Measurements from ENCODE around the gene MX2.
A peak's percentile ranks its signal among the peaks of the same experiment; 100 is the strongest.
"Not testable (repeated sequence)": the region's sequence is repeated elsewhere in the genome, so short reads cannot be mapped to it uniquely, and the experiment has no call there.

MX2 gene

GRCh38 chr21:41410767-41411448 is 49.1 kb downstream of the MX2 start:
- DNase-seq (ENCODE audit: low read depth in 1 of 2, low spot score in 1 of 2): no peak

- DNase-seq (ENCODE audit: low read depth in 1 of 2, low spot score in 1 of 2): no peak
Observed at GRCh38 chr21:41411449-41412089, 49.7 kb downstream of the MX2 start.

GRCh38 chr21:41417505-41417904 is 55.7 kb downstream of the MX2 start:
- DNase-seq (ENCODE audit: low read depth in 1 of 2, low spot score in 1 of 2): not testable (repeated sequence)

GRCh38 chr21:41418393-41418792 is 56.6 kb downstream of the MX2 start:
- DNase-seq (ENCODE audit: low read depth in 1 of 2, low spot score in 1 of 2): no peak

- DNase-seq (ENCODE audit: low read depth in 1 of 2, low spot score in 1 of 2): no peak
Observed at GRCh38 chr21:41418956-41419680, 57.3 kb downstream of the MX2 start.

GRCh38 chr21:41419921-41420862 is 58.4 kb downstream of the MX2 start:
- DNase-seq (ENCODE audit: low read depth in 1 of 2, low spot score in 1 of 2): peak in 1 of 2 donors; percentile 22

- DNase-seq (ENCODE audit: low read depth in 1 of 2, low spot score in 1 of 2): not testable (repeated sequence)
Observed at GRCh38 chr21:41420998-41421397, 59.2 kb downstream of the MX2 start.

GRCh38 chr21:41422546-41423304 is 60.9 kb downstream of the MX2 start:
- DNase-seq (ENCODE audit: low read depth in 1 of 2, low spot score in 1 of 2): no peak

GRCh38 chr21:41423305-41423636 is 61.4 kb downstream of the MX2 start:
- DNase-seq (ENCODE audit: low read depth in 1 of 2, low spot score in 1 of 2): not testable (repeated sequence)

- DNase-seq (ENCODE audit: low read depth in 1 of 2, low spot score in 1 of 2): no peak
Observed at GRCh38 chr21:41425588-41425953, 63.7 kb downstream of the MX2 start.

- DNase-seq (ENCODE audit: low read depth in 1 of 2, low spot score in 1 of 2): peak; percentile 67 to 73
Observed at GRCh38 chr21:41425954-41426675, 64.3 kb downstream of the MX2 start, which contains the start of gene MX1. Gene MX1 (plus strand): TSS chr21:41426239. CDS start chr21:41432071, 5,832 bp downstream.

- no peak for DNase-seq (ENCODE audit: low read depth in 1 of 2, low spot score in 1 of 2)
Observed at GRCh38 chr21:41426676-41427404, 65.0 kb downstream of the MX2 start.

- no peak for DNase-seq (ENCODE audit: low read depth in 1 of 2, low spot score in 1 of 2)
Observed at GRCh38 chr21:41427556-41427955, 65.7 kb downstream of the MX2 start.

- no peak for DNase-seq (ENCODE audit: low read depth in 1 of 2, low spot score in 1 of 2)
Observed at GRCh38 chr21:41428311-41428710, 66.5 kb downstream of the MX2 start.

GRCh38 chr21:41428847-41429246 is 67.0 kb downstream of the MX2 start:
- DNase-seq (ENCODE audit: low read depth in 1 of 2, low spot score in 1 of 2): no peak

- DNase-seq (ENCODE audit: low read depth in 1 of 2, low spot score in 1 of 2): no peak
Observed at GRCh38 chr21:41429305-41429704, 67.5 kb downstream of the MX2 start.

GRCh38 chr21:41429925-41430491 is 68.2 kb downstream of the MX2 start:
- DNase-seq (ENCODE audit: low read depth in 1 of 2, low spot score in 1 of 2): no peak

- DNase-seq (ENCODE audit: low read depth in 1 of 2, low spot score in 1 of 2): no peak
Observed at GRCh38 chr21:41431788-41432548, 70.1 kb downstream of the MX2 start.

Measured in activated CD4-positive, alpha-beta T cell treated with anti-CD3 and anti-CD28 coated beads, Interleukin-2, amount 50 U/mL, for 24 hours (primary cell).